NCI-H748 (cell line): Measurements from ENCODE around the gene KCNK4.
A peak's percentile ranks its signal among the peaks of the same experiment; 100 is the strongest.

Source experiments
- DNase-seq: peaks from one replicate; lab custom pipeline; 2025; ENCODE audit not compliant: unreplicated experiment; lab: John Stamatoyannopoulos, UW

Gene KCNK4

GRCh38 chr11:64342869-64343745 lies 52.0 kb downstream of the KCNK4 start:
- no peak for DNase-seq

DNA sequence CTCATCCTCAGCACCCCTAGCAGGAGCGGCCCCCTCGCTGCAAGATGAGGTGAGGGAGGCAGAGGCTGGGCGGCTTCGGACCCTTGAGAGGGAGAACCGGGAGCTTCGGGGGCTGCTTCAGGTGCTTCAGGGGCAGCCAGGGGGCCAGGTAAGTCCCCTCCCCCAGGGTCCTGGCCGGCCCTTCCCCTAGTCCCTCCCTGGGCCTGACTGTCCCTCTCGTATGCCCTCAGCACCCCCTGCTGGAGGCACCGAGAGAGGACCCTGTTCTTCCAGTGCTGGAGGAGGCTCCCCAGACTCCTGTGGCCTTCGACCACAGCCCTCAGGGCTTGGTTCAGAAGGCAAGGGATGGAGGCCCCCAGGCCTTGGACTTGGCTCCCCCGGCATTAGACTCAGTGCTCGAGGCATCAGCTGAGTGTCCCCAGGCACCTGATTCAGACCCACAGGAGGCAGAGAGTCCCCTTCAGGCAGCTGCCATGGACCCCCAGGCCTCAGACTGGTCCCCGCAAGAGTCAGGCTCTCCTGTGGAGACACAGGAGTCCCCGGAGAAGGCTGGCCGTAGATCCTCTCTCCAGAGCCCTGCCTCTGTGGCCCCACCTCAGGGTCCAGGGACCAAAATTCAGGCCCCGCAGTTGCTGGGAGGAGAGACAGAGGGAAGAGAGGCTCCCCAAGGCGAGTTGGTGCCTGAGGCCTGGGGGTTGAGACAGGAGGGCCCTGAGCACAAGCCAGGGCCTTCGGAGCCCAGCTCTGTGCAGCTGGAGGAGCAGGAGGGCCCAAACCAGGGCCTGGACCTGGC lies 52.9 kb downstream of the KCNK4 start:
- peak; percentile 25 for DNase-seq

DNA sequence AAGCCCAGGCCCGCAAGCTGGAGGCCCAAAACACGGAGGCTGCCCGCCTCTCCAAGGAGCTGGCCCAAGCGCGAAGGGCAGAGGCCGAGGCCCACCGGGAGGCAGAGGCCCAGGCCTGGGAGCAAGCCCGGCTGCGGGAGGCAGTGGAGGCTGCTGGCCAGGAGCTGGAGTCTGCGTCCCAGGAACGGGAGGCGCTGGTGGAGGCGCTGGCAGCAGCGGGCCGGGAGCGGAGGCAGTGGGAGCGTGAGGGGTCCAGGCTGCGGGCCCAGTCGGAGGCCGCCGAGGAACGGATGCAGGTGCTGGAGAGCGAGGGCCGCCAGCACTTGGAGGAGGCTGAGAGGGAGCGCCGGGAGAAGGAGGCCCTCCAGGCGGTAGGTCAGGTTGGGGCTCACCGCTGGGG lies 53.7 kb downstream of the KCNK4 start:
- DNase-seq, result no peak

- DNase-seq, result no peak
Measured at GRCh38 chr11:64347193-64347867, 56.2 kb downstream of the KCNK4 start.

DNA sequence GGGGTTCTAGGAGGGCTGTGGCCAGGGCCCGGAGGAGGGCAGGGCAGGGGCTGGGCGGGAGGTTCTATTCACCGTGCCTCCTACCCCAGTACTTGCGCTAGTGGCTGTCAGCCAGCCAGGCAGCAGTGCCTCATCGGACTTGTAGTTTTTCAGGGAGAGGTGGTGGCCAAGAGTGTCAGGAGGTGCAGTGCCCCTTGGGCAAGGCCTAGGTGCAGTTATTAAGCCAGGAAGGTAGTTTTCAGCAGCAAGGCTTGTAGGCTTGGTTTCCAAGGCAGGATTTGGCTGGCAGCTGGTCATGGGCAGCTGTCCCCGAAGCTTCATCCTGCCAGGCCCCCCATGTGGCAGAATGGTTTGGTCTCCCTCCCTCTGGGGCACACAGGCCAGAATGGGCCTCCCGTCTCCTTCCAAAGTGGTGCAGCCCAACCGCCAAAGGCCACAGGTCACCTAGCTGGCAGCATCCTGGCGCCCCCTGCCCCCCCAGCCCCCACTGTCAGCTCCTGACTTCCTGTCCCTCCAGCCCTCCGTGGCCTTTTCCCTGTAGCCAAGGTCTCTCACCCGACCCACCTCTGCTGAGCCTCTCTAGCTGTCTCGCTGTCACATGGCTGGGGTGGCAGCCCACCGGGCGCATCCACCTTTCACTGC lies 57.4 kb downstream of the KCNK4 start:
- no peak for DNase-seq

- DNase-seq, result no peak
Measured at GRCh38 chr11:64349025-64349387, 57.9 kb downstream of the KCNK4 start.

DNA sequence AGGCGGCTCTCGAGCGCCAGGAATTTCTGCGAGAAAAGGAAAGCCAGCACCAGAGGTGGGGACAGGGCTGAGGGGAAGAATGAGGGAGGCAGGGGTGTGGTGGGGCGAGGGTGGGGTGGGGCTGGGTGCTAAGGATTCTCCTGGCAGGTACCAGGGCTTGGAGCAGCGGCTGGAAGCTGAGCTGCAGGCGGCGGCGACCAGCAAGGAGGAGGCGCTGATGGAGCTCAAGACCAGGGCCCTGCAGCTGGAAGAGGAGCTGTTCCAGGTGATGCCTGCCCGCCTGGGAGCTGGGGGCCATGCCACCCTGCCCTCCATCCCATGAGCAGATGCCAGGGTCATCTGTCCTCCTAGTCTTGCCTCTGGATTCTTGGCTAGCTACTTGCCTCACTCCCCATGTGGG lies 58.3 kb downstream of the KCNK4 start:
- DNase-seq, result no peak
